Keratinocyte (primary cell): ENCODE data around the gene PIP4K2A. TPM values are rescaled to one million over a fixed set of nuclear protein-coding genes. Genes with fewer than 3 reads are reported as not detected.

ENCODE experiments used
- DNase-seq: peaks from one replicate; pipeline ENCODE4 v3.0.0-alpha.2; 2011; ENCODE audit warnings: low read depth, missing footprints, low spot score
- FAIRE-seq: peaks from 2 replicates; lab custom pipeline; 2011; peaks lifted over from hg19 to GRCh38; lab: Jason Lieb, UNC
- H2AFZ ChIP-seq: 2 replicates; pipeline ENCODE4 v1.6.0; 2012; ENCODE audit warnings: low read length, control low read depth, inconsistent platforms; ENCODE audit not compliant: control insufficient read depth
- H3K27ac ChIP-seq: 2 replicates; pipeline ENCODE4 v1.5.1; 2011; ENCODE audit warnings: low read length; ENCODE audit not compliant: control insufficient read depth, insufficient read depth
- H3K27me3 ChIP-seq: 3 replicates; pipeline ENCODE4 v1.6.0; 2011; ENCODE audit warnings: low read length; ENCODE audit not compliant: control insufficient read depth, insufficient read depth; ENCODE audit errors: extremely low read depth
- H3K36me3 ChIP-seq, 2 experiments: 2 replicates in 1 of 2; 3 replicates in 1 of 2; pipeline ENCODE4 v1.5.1; 2011; ENCODE audit warnings: low read length in 2 of 2, mild to moderate bottlenecking in 1 of 2; ENCODE audit not compliant: control insufficient read depth in 2 of 2, insufficient read depth in 2 of 2; ENCODE audit errors: extremely low read depth in 1 of 2
- H3K4me1 ChIP-seq: 3 replicates; pipeline ENCODE4 v1.5.1; 2011; ENCODE audit warnings: low read length; ENCODE audit not compliant: control insufficient read depth, insufficient read depth; ENCODE audit errors: extremely low read depth
- H3K4me2 ChIP-seq: 3 replicates; pipeline ENCODE4 v1.6.0; 2011; ENCODE audit warnings: low read depth, low read length; ENCODE audit not compliant: control insufficient read depth, insufficient read depth; ENCODE audit errors: extremely low read depth
- H3K4me3 ChIP-seq, 3 experiments: fragments of 200-600 bp in 1 of 3; sonication (generic) in 1 of 3; 2 replicates in 2 of 3; 3 replicates in 1 of 3; pipeline ENCODE4 v1.5.1; 2011 to 2016; ENCODE audit warnings: low read length in 3 of 3, mild to moderate bottlenecking in 3 of 3, control low read depth in 2 of 3, inconsistent platforms in 1 of 3, low read depth in 1 of 3, mixed read lengths in 1 of 3, mixed run types in 1 of 3, moderate library complexity in 1 of 3; ENCODE audit not compliant: control insufficient read depth in 2 of 3, insufficient read depth in 2 of 3; ENCODE audit errors: extremely low read depth in 1 of 3
- H3K79me2 ChIP-seq: 2 replicates; pipeline ENCODE4 v1.6.0; 2012; ENCODE audit warnings: low read length; ENCODE audit not compliant: control insufficient read depth, insufficient read depth
- H3K9ac ChIP-seq: 3 replicates; pipeline ENCODE4 v1.6.0; 2011; ENCODE audit warnings: low read length; ENCODE audit not compliant: control insufficient read depth, insufficient read depth; ENCODE audit errors: extremely low read depth
- H3K9me1 ChIP-seq: 3 replicates; pipeline ENCODE4 v1.6.0; 2011; ENCODE audit warnings: low read length; ENCODE audit not compliant: control insufficient read depth, insufficient read depth; ENCODE audit errors: extremely low read depth
- H3K9me3 ChIP-seq: 2 replicates; pipeline ENCODE4 v1.5.1; 2012; ENCODE audit warnings: low read depth, low read length; ENCODE audit not compliant: control insufficient read depth
- H4K20me1 ChIP-seq: 3 replicates; pipeline ENCODE4 v1.6.0; 2011; ENCODE audit warnings: low read length; ENCODE audit not compliant: control insufficient read depth, insufficient read depth; ENCODE audit errors: extremely low read depth
- CTCF ChIP-seq, 3 experiments: IDR thresholded peaks in 1 of 3; conservative IDR thresholded peaks in 1 of 3; optimal IDR thresholded peaks in 1 of 3; 2 replicates in 2 of 3; 3 replicates in 1 of 3; pipeline versions ENCODE3 to v1.5.1; 2011; ENCODE audit warnings: low read length in 3 of 3, mild to moderate bottlenecking in 3 of 3, moderate library complexity in 2 of 3, control low read depth in 1 of 3, inconsistent platforms in 1 of 3; ENCODE audit not compliant: insufficient read depth in 2 of 3; ENCODE audit errors: extremely low read depth in 1 of 3
- EZH2 ChIP-seq: IDR thresholded peaks from one replicate; pipeline ENCODE4 v1.6.1; 2012; ENCODE audit warnings: inconsistent platforms, mild to moderate bottlenecking, low read length, moderate library complexity
- dilution Hi-C: fragments of 300-500 bp; cut with MboI; formaldehyde crosslinking; loops from one replicate; pipeline ENCODE4 v1.7.0; 2020; ENCODE audit warnings: low sequenced_read_pairs; ENCODE audit not compliant: extremely low pct_ligation_motif_present
- polyA plus RNA-seq, 5 experiments: library from polyadenylated mRNA; depleted of rRNA in 3 of 5; stranded (reverse) in 3 of 5; stranded (forward) in 1 of 5; unstranded in 1 of 5; fragments of >200 nt; gene quantifications; 1 replicate in 1 of 5; 2 replicates in 3 of 5; 3 replicates in 1 of 5; pipeline versions ENCODE4 v1.2.1 to v1.2.3, GENCODE V29; 2011 to 2012; ENCODE audit warnings: missing spikeins in 2 of 5, low read depth in 1 of 5, low replicate concordance in 1 of 5

The PIP4K2A gene
- polyA plus RNA-seq, 1 donor (not counting 4 experiments of a cell fraction or from before 2014, with no cell fraction given): 15.5 TPM

GRCh38 chr10:22579826-22580225 lies 134.6 kb downstream of the PIP4K2A start:
- TF ChIP-seq CTCF (optimal IDR thresholded peaks at IDR 0.05 in 1 of 3, IDR thresholded peaks at IDR 0.05 in 1 of 3, conservative IDR thresholded peaks at IDR 0.05 in 1 of 3; ENCODE audit: extremely low read depth in 1 of 3, insufficient read depth in 2 of 3, low read length in 3 of 3): no peak
- no peak for TF ChIP-seq EZH2
- no peak overlapping the region for H3K4me3 ChIP-seq
- no peaks in the 10 kb centered on the region for H3K27me3 ChIP-seq
- H3K9me3 ChIP-seq: no peaks in the 10 kb centered on the region
- H3K9ac ChIP-seq: no peak overlapping the region
- H3K9me1 ChIP-seq: no peaks in the 10 kb centered on the region
- no peaks in the 10 kb centered on the region for H4K20me1 ChIP-seq
- H3K36me3 ChIP-seq: peaks cover 0 to 6% of the 10 kb centered on the region in 2 experiments
- DNase-seq (no peak), FAIRE-seq (no peak)
- no peak overlapping the region for H3K27ac ChIP-seq
- H2AFZ ChIP-seq: no peak overlapping the region
- H3K4me1 ChIP-seq: no peaks in the 10 kb centered on the region
- no peak overlapping the region for H3K4me2 ChIP-seq
- H3K79me2 ChIP-seq: no peaks in the 10 kb centered on the region
- dilution Hi-C loops: no loop called here

GRCh38 chr10:22573820-22574569 lies 140.4 kb downstream of the PIP4K2A start:
- H3K4me3 ChIP-seq: no peak overlapping the region
- H3K9ac ChIP-seq: no peak overlapping the region
- peak; percentile 46 to 62 (median 50) for TF ChIP-seq CTCF (optimal IDR thresholded peaks at IDR 0.05 in 1 of 3, IDR thresholded peaks at IDR 0.05 in 1 of 3, conservative IDR thresholded peaks at IDR 0.05 in 1 of 3; ENCODE audit: extremely low read depth in 1 of 3, insufficient read depth in 2 of 3, low read length in 3 of 3)
- no peak for TF ChIP-seq EZH2
- H3K27me3 ChIP-seq: no peaks in the 10 kb centered on the region
- no peaks in the 10 kb centered on the region for H3K9me3 ChIP-seq
- dilution Hi-C loops: no loop called here
- H3K36me3 ChIP-seq: peaks cover 0 to 4% of the 10 kb centered on the region in 2 experiments
- H3K27ac ChIP-seq: no peak overlapping the region
- H3K4me1 ChIP-seq: no peaks in the 10 kb centered on the region
- no peaks in the 10 kb centered on the region for H3K79me2 ChIP-seq
- no peak overlapping the region for H3K4me2 ChIP-seq
- H3K9me1 ChIP-seq: no peaks in the 10 kb centered on the region
- FAIRE-seq (no peak), DNase-seq (no peak)
- no peaks in the 10 kb centered on the region for H4K20me1 ChIP-seq
- no peak overlapping the region for H2AFZ ChIP-seq
